ENCODE data around the gene GLYATL3.

Gene GLYATL3

DNA sequence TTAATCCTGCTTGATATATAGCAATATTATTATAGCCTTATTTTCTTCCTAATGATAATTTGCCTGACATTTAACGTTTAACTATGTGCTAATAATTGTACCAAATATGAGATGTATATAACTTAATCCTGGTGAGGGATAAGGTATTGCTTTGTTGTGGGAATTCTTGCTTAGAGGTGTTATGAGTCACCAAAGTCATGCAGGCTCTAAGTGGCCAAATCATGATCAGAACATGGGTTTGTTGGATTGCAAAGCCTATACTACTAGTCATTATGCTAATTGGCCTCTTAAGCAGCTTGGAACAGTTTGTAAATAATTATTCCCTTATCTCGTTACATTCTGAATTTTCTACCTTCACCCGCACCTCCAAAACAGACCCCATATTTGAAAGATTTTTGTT lies 28.8 kb downstream of the GLYATL3 start:
- H3K4me1 ChIP-seq (ENCODE audit: control insufficient read depth, insufficient read depth, low read length) = no peaks in the 10 kb centered on the region
- no peaks in the 10 kb centered on the region for H3K36me3 ChIP-seq (ENCODE audit: control insufficient read depth in 2 of 2, insufficient read depth in 2 of 2, low read length in 2 of 2)
- H3K9me3 ChIP-seq (ENCODE audit: control insufficient read depth in 2 of 2, low read length in 2 of 2) = no peaks in the 10 kb centered on the region
- no peaks in the 10 kb centered on the region for H3K27me3 ChIP-seq (ENCODE audit: control insufficient read depth in 1 of 2, insufficient read depth in 2 of 2, low read length in 2 of 2)
- H3K9ac ChIP-seq (ENCODE audit: low read length in 2 of 2) = no peak overlapping the region
- no peak overlapping the region for H3K27ac ChIP-seq (ENCODE audit: low read length)
- H3K4me3 ChIP-seq (ENCODE audit: low read length in 2 of 2) = no peak overlapping the region

DNA sequence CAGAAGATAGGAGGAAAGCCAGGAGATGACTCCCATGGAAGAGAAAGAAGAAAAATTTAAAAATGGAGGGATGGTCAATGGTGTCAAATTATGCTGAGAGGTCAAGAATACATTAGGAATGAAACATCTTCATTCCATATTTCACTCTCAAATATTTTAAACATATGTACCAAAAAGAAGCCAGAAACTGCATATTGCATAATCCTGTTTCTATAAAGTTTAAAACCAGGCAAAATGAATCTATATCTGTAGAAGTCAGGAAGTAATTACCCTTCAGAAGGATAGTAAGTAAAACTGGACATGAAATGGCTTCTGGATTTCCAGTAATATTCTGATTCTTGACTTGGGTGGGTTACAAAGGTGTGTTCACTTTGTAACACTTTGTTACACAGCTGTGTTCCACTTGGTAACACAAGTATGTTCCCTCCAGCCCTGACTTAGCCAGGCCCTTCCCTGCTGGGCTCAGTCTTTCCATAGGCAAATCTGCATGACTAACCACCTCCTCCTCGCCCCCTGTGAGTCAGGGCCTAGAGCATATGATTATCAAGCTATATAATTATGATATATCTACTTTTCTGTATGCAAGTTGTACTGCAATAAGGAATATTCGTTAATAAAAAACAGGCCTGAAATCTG lies 30.5 kb downstream of the GLYATL3 start:
- Histone ChIP-seq H3K9ac (ENCODE audit: low read length in 2 of 2) (no peak overlapping the region), H3K9me3 (ENCODE audit: control insufficient read depth in 2 of 2, low read length in 2 of 2) (no peaks in the 10 kb centered on the region), H3K36me3 (ENCODE audit: control insufficient read depth in 2 of 2, insufficient read depth in 2 of 2, low read length in 2 of 2) (no peaks in the 10 kb centered on the region), H3K27ac (ENCODE audit: low read length) (no peak overlapping the region), H3K4me3 (ENCODE audit: low read length in 2 of 2) (no peak overlapping the region), H3K27me3 (ENCODE audit: control insufficient read depth in 1 of 2, insufficient read depth in 2 of 2, low read length in 2 of 2) (no peaks in the 10 kb centered on the region), H3K4me1 (ENCODE audit: control insufficient read depth, insufficient read depth, low read length) (no peaks in the 10 kb centered on the region)

- H3K9ac ChIP-seq (ENCODE audit: low read length in 2 of 2) = no peak overlapping the region
- H3K4me1 ChIP-seq (ENCODE audit: control insufficient read depth, insufficient read depth, low read length) = no peaks in the 10 kb centered on the region
- H3K27me3 ChIP-seq (ENCODE audit: control insufficient read depth in 1 of 2, insufficient read depth in 2 of 2, low read length in 2 of 2) = no peaks in the 10 kb centered on the region
- no peaks in the 10 kb centered on the region for H3K9me3 ChIP-seq (ENCODE audit: control insufficient read depth in 2 of 2, low read length in 2 of 2)
- no peak overlapping the region for H3K27ac ChIP-seq (ENCODE audit: low read length)
- H3K4me3 ChIP-seq (ENCODE audit: low read length in 2 of 2) = no peak overlapping the region
- H3K36me3 ChIP-seq (ENCODE audit: control insufficient read depth in 2 of 2, insufficient read depth in 2 of 2, low read length in 2 of 2) = no peaks in the 10 kb centered on the region
Observed at GRCh38 chr6:49531774-49532569, 32.2 kb downstream of the GLYATL3 start.

DNA sequence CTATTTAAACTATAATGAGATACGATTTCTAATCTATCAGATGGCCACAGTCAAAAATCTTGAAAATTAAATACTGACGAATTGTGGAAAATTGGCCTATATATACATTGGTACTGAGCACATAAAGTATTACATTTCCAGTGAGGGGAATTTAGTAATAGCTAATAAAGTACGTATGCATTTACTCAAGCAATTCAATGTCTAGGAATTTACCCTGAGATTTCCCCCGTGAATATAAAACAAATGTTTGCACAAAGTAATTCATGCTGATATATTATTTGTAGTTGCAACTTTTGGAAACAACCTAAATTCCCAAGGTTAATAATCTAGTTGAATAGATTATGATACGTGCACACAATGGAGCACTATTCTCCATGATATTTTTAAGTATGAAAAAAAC lies 36.1 kb downstream of the GLYATL3 start:
- H3K27ac ChIP-seq (ENCODE audit: low read length) = no peak overlapping the region
- no peaks in the 10 kb centered on the region for H3K9me3 ChIP-seq (ENCODE audit: control insufficient read depth in 2 of 2, low read length in 2 of 2)
- H3K9ac ChIP-seq (ENCODE audit: low read length in 2 of 2) = no peak overlapping the region
- H3K4me3 ChIP-seq (ENCODE audit: low read length in 2 of 2) = no peak overlapping the region
- no peaks in the 10 kb centered on the region for H3K36me3 ChIP-seq (ENCODE audit: control insufficient read depth in 2 of 2, insufficient read depth in 2 of 2, low read length in 2 of 2)
- no peaks in the 10 kb centered on the region for H3K4me1 ChIP-seq (ENCODE audit: control insufficient read depth, insufficient read depth, low read length)
- no peaks in the 10 kb centered on the region for H3K27me3 ChIP-seq (ENCODE audit: control insufficient read depth in 1 of 2, insufficient read depth in 2 of 2, low read length in 2 of 2)

- Histone ChIP-seq H3K36me3 (ENCODE audit: control insufficient read depth in 2 of 2, insufficient read depth in 2 of 2, low read length in 2 of 2) (no peaks in the 10 kb centered on the region), H3K4me3 (ENCODE audit: low read length in 2 of 2) (no peak overlapping the region)
Observed at GRCh38 chr6:49539102-49539501, 39.4 kb downstream of the GLYATL3 start.

GRCh38 chr6:49540614-49541013 lies 40.9 kb downstream of the GLYATL3 start:
- no peaks in the 10 kb centered on the region for H3K27me3 ChIP-seq (ENCODE audit: control insufficient read depth in 1 of 2, insufficient read depth in 2 of 2, low read length in 2 of 2)
- no peak overlapping the region for H3K4me3 ChIP-seq (ENCODE audit: low read length in 2 of 2)
- no peaks in the 10 kb centered on the region for H3K4me1 ChIP-seq (ENCODE audit: control insufficient read depth, insufficient read depth, low read length)
- H3K9ac ChIP-seq (ENCODE audit: low read length in 2 of 2) = no peak overlapping the region
- no peaks in the 10 kb centered on the region for H3K36me3 ChIP-seq (ENCODE audit: control insufficient read depth in 2 of 2, insufficient read depth in 2 of 2, low read length in 2 of 2)
- H3K27ac ChIP-seq (ENCODE audit: low read length) = no peak overlapping the region
- H3K9me3 ChIP-seq (ENCODE audit: control insufficient read depth in 2 of 2, low read length in 2 of 2) = no peaks in the 10 kb centered on the region

More at GRCh38 chr6:49539102-49539501, 39.4 kb downstream of the GLYATL3 start:
- H3K9me3 ChIP-seq (ENCODE audit: control insufficient read depth in 2 of 2, low read length in 2 of 2) = no peaks in the 10 kb centered on the region
- H3K4me1 ChIP-seq (ENCODE audit: control insufficient read depth, insufficient read depth, low read length) = no peaks in the 10 kb centered on the region
- H3K27me3 ChIP-seq (ENCODE audit: control insufficient read depth in 1 of 2, insufficient read depth in 2 of 2, low read length in 2 of 2) = no peaks in the 10 kb centered on the region
- H3K9ac ChIP-seq (ENCODE audit: low read length in 2 of 2) = no peak overlapping the region
- no peak overlapping the region for H3K27ac ChIP-seq (ENCODE audit: low read length)

GRCh38 chr6:49541210-49541724 lies 41.5 kb downstream of the GLYATL3 start:
- Histone ChIP-seq H3K36me3 (ENCODE audit: control insufficient read depth in 2 of 2, insufficient read depth in 2 of 2, low read length in 2 of 2) (no peaks in the 10 kb centered on the region), H3K4me1 (ENCODE audit: control insufficient read depth, insufficient read depth, low read length) (no peaks in the 10 kb centered on the region), H3K27ac (ENCODE audit: low read length) (no peak overlapping the region), H3K9ac (ENCODE audit: low read length in 2 of 2) (no peak overlapping the region), H3K4me3 (ENCODE audit: low read length in 2 of 2) (no peak overlapping the region), H3K27me3 (ENCODE audit: control insufficient read depth in 1 of 2, insufficient read depth in 2 of 2, low read length in 2 of 2) (no peaks in the 10 kb centered on the region), H3K9me3 (ENCODE audit: control insufficient read depth in 2 of 2, low read length in 2 of 2) (no peaks in the 10 kb centered on the region)

DNA sequence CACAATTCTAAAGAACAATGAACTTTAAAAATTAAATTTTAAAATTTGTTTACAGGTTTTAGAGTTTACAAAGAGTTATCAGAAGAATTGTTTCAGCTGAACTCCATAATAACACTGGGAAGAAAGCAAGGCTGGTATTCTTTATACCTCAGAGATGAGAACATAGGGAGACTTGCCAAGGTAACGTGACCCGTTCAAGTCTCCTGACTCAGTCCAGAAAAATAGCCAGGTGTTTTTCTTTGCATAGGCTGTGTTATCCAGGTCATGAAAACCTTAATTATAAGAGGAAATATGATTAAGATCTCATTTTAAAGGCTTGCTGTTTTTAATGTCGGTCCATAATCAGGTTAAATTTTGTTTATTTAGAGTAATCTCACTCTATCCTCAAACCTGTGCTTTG lies 42.2 kb downstream of the GLYATL3 start:
- Histone ChIP-seq H3K4me3 (ENCODE audit: low read length in 2 of 2) (no peak overlapping the region), H3K36me3 (ENCODE audit: control insufficient read depth in 2 of 2, insufficient read depth in 2 of 2, low read length in 2 of 2) (no peaks in the 10 kb centered on the region), H3K4me1 (ENCODE audit: control insufficient read depth, insufficient read depth, low read length) (no peaks in the 10 kb centered on the region), H3K9ac (ENCODE audit: low read length in 2 of 2) (no peak overlapping the region), H3K27me3 (ENCODE audit: control insufficient read depth in 1 of 2, insufficient read depth in 2 of 2, low read length in 2 of 2) (no peaks in the 10 kb centered on the region), H3K27ac (ENCODE audit: low read length) (no peak overlapping the region), H3K9me3 (ENCODE audit: control insufficient read depth in 2 of 2, low read length in 2 of 2) (no peaks in the 10 kb centered on the region)

DNA sequence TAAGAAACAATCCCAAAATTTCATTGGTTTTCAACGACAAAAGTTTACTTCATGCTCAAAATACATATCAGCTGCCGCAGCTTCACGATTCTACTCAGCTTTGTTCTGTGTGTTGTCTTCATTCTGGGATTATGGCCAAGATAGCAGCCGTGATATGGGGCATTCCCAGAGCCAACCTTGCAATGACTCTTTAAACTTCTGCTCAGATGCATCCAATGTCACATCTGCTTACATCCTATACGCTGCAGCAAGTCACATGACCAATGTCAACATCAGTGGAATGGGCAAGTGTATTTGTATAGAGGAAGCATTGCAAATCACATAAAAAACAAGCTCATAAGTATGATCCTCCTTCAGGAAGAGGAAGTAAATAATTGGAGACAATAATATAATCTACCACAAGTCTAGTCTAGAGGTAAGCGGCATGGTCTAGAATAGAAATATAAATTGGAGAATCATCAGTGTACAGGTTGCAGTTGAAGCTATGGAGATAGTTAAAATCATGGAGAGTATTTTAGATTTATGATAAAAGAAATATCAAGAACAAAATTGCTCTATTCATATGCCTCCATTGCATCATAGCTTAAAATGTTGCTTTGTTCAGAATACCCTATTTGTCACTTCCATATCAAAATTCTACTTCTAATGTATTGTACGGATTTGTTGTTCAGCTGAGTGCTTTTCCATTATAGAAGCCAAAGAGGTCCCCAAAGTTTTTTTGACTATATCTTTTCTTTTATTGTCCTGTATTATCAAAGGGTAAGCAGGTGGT lies 43.5 kb downstream of the GLYATL3 start:
- Histone ChIP-seq H3K9me3 (ENCODE audit: control insufficient read depth in 2 of 2, low read length in 2 of 2) (no peaks in the 10 kb centered on the region), H3K9ac (ENCODE audit: low read length in 2 of 2) (no peak overlapping the region), H3K4me3 (ENCODE audit: low read length in 2 of 2) (no peak overlapping the region), H3K36me3 (ENCODE audit: control insufficient read depth in 2 of 2, insufficient read depth in 2 of 2, low read length in 2 of 2) (no peaks in the 10 kb centered on the region), H3K4me1 (ENCODE audit: control insufficient read depth, insufficient read depth, low read length) (no peaks in the 10 kb centered on the region), H3K27ac (ENCODE audit: low read length) (no peak overlapping the region), H3K27me3 (ENCODE audit: control insufficient read depth in 1 of 2, insufficient read depth in 2 of 2, low read length in 2 of 2) (no peaks in the 10 kb centered on the region)

- Histone ChIP-seq H3K9me3 (ENCODE audit: control insufficient read depth in 2 of 2, low read length in 2 of 2) (no peaks in the 10 kb centered on the region), H3K4me1 (ENCODE audit: control insufficient read depth, insufficient read depth, low read length) (peaks cover 11% of the 10 kb centered on the region), H3K27ac (ENCODE audit: low read length) (no peak overlapping the region), H3K36me3 (ENCODE audit: control insufficient read depth in 2 of 2, insufficient read depth in 2 of 2, low read length in 2 of 2) (no peaks in the 10 kb centered on the region), H3K9ac (ENCODE audit: low read length in 2 of 2) (no peak overlapping the region), H3K4me3 (ENCODE audit: low read length in 2 of 2) (no peak overlapping the region), H3K27me3 (ENCODE audit: control insufficient read depth in 1 of 2, insufficient read depth in 2 of 2, low read length in 2 of 2) (peaks cover 14 to 15% of the 10 kb centered on the region in 2 donors)
Observed at GRCh38 chr6:49546331-49546730, 46.6 kb downstream of the GLYATL3 start.
